K562 (cell line): ENCODE measurements around the gene MRPS24. TPM values are rescaled to one million over a fixed set of nuclear protein-coding genes. Genes with fewer than 3 reads are reported as not detected.

Experiments
- CBX2 ChIP-seq: fragments of 200-600 bp; sonication (generic); IDR thresholded peaks from one replicate; pipeline ENCODE4 v1.6.1; 2012; ENCODE audit warnings: mild to moderate bottlenecking, low read length, inconsistent platforms; ENCODE audit not compliant: insufficient read depth, poor library complexity, severe bottlenecking
- ELF2 ChIP-seq: fragments of 250-450 bp; sonication (Bioruptor Pico); IDR thresholded peaks from 2 replicates; pipeline ENCODE4 v1.5.0; 2021; ENCODE audit warnings: mild to moderate bottlenecking
- ESRRA ChIP-seq: fragments of 450-650 bp; IDR thresholded peaks from 2 replicates; pipeline ENCODE4 v1.6.1; 2014; ENCODE audit warnings: low read depth, mild to moderate bottlenecking, moderate library complexity, borderline replicate concordance
- ETV5 ChIP-seq: sonication (generic); formaldehyde crosslinking; IDR thresholded peaks from 2 replicates; pipeline ENCODE4 v1.4.0; 2020; ENCODE audit warnings: low read depth, mild to moderate bottlenecking, missing genetic modification reagents
- PBX2 ChIP-seq, 2 experiments: IDR thresholded peaks in 1 of 2; conservative IDR thresholded peaks in 1 of 2; 2 replicates each; pipeline ENCODE4 v1.6.1; 2016; ENCODE audit warnings: low read depth in 2 of 2, mild to moderate bottlenecking in 1 of 2, missing compliant biosample characterization in 1 of 2, missing genetic modification characterization in 1 of 2, moderate library complexity in 1 of 2
- RNF2 ChIP-seq: sonication (generic); IDR thresholded peaks from 2 replicates; pipeline ENCODE4 v1.6.1; 2016
- TAF9B ChIP-seq: fragments of 450-650 bp; IDR thresholded peaks from 2 replicates; pipeline ENCODE4 v1.6.1; 2018; ENCODE audit warnings: mild to moderate bottlenecking; ENCODE audit not compliant: partially characterized antibody
- TCF7L2 ChIP-seq: fragments of 150-350 bp; IDR thresholded peaks from 2 replicates; pipeline ENCODE4 v1.6.1; 2016; ENCODE audit warnings: low read depth, mild to moderate bottlenecking, low read length, moderate library complexity
- TEAD2 ChIP-seq: fragments of 450-650 bp; IDR thresholded peaks from 2 replicates; pipeline ENCODE4 v1.6.1; 2016; ENCODE audit warnings: missing genetic modification characterization, control low read depth, missing compliant biosample characterization
- ZNF444 ChIP-seq: fragments of 250-450 bp; sonication (Bioruptor Pico); IDR thresholded peaks from 2 replicates; pipeline ENCODE4 v1.4.0; 2020; ENCODE audit warnings: mild to moderate bottlenecking, moderate library complexity
- polyA plus RNA-seq, 8 experiments: library from polyadenylated mRNA; depleted of rRNA in 4 of 8; stranded (reverse) in 5 of 8; unstranded in 3 of 8; fragments of >200 nt; fragmentation: Nextera tagmentation in 2 of 8; fragmentation: Illumina TruSeq in 1 of 8; extraction: Ambion mirVana in 2 of 8; extraction: Trizol in 1 of 8; gene quantifications; 2 replicates each; pipeline versions ENCODE4 v1.2.1 to v1.2.3, GENCODE V29; 2011 to 2014; ENCODE audit warnings: inconsistent platforms in 1 of 8, missing spikeins in 1 of 8
- total RNA-seq, 7 experiments: library from RNA; depleted of rRNA in 6 of 7; stranded (reverse); fragments of >200 nt in 6 of 7; fragmentation: Illumina TruSeq in 2 of 7; extraction: Trizol in 2 of 7; gene quantifications; 2 replicates each; pipeline versions ENCODE4 v1.2.1 to v1.2.3, GENCODE V29; 2011 to 2021; ENCODE audit warnings: low replicate concordance in 1 of 7
- TF ChIP-seq, protein P1 (sequence below), 2 experiments: fragments of 450-650 bp; conservative IDR thresholded peaks; 2 replicates each; pipeline ENCODE4 v1.6.1; 2017; ENCODE audit warnings: mild to moderate bottlenecking in 2 of 2, moderate library complexity in 2 of 2
- TF ChIP-seq, protein P2 (sequence below), 3 experiments: fragments of 200-800 bp in 1 of 3; sonication (Bioruptor generic) in 1 of 3; sonication (generic) in 1 of 3; formaldehyde crosslinking in 1 of 3; IDR thresholded peaks; 2 replicates each; pipeline versions ENCODE4 v1.6.1 to v1.8.0; 2016 to 2022; ENCODE audit warnings: mild to moderate bottlenecking in 2 of 3, missing compliant biosample characterization in 2 of 3, missing genetic modification characterization in 2 of 3, missing genetic modification reagents in 1 of 3
- TF ChIP-seq, protein P3 (sequence below): sonication (generic); formaldehyde crosslinking; IDR thresholded peaks from 2 replicates; pipeline ENCODE4 v1.8.0; 2023; ENCODE audit warnings: missing genetic modification reagents, mild to moderate bottlenecking, borderline replicate concordance

MRPS24 gene
- total and polyA plus RNA-seq, 9 of the 15 experiments (the other 6 are each of a cell fraction or from before 2014, with no cell fraction given): 51.4 to 214 (median 169) TPM

DNA sequence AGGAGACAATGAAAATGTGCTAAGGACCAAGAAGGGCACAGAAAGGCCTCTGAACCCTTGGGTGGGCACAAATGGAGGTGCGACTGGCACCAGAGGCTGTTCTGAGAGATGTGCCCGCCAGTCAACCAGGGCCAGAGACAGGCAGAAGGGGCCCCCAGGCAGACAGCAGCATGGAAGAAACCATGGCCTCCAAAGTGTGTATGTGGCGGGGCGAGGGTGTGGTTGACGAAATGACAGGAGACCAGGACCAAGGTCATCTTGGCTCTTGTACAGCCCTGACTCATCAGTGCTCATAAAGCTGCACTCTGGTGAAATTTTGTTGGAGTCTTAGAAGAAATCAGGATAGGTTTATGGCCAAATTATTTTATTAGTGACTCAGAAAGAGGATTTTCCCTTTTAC lies 4.0 kb upstream of the MRPS24 start (continued):
- TF ChIP-seq, protein P1, sequence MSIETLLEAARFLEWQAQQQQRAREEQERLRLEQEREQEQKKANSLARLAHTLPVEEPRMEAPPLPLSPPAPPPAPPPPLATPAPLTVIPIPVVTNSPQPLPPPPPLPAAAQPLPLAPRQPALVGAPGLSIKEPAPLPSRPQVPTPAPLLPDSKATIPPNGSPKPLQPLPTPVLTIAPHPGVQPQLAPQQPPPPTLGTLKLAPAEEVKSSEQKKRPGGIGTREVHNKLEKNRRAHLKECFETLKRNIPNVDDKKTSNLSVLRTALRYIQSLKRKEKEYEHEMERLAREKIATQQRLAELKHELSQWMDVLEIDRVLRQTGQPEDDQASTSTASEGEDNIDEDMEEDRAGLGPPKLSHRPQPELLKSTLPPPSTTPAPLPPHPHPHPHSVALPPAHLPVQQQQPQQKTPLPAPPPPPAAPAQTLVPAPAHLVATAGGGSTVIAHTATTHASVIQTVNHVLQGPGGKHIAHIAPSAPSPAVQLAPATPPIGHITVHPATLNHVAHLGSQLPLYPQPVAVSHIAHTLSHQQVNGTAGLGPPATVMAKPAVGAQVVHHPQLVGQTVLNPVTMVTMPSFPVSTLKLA (conservative IDR thresholded peaks at IDR 0.05): no peak; a peak in 1 of 4 replicates
- TF ChIP-seq PBX2 (CRISPR knock-in tag; IDR thresholded peaks at IDR 0.05; ENCODE audit: low read depth) (no peak), PBX2 (tag; conservative IDR thresholded peaks at IDR 0.05; ENCODE audit: low read depth) (peak; percentile 35; the same call in 1 of the 2 replicates), TEAD2 (tag) (no peak), TCF7L2 (no peak), ELF2 (CRISPR knock-in tag) (no peak), ZNF444 (CRISPR knock-in tag) (no peak), CBX2 (no peak), ESRRA (peak; percentile 91), RNF2 (no peak), TAF9B (no peak), ETV5 (no peak)
- TF ChIP-seq, protein P2, sequence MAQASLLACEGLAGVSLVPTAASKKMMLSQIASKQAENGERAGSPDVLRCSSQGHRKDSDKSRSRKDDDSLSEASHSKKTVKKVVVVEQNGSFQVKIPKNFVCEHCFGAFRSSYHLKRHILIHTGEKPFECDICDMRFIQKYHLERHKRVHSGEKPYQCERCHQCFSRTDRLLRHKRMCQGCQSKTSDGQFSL (CRISPR knock-in tag; IDR thresholded peaks at IDR 0.05): no peak
- TF ChIP-seq, protein P2 (tag; IDR thresholded peaks at IDR 0.05): no peak
- TF ChIP-seq, protein P3, sequence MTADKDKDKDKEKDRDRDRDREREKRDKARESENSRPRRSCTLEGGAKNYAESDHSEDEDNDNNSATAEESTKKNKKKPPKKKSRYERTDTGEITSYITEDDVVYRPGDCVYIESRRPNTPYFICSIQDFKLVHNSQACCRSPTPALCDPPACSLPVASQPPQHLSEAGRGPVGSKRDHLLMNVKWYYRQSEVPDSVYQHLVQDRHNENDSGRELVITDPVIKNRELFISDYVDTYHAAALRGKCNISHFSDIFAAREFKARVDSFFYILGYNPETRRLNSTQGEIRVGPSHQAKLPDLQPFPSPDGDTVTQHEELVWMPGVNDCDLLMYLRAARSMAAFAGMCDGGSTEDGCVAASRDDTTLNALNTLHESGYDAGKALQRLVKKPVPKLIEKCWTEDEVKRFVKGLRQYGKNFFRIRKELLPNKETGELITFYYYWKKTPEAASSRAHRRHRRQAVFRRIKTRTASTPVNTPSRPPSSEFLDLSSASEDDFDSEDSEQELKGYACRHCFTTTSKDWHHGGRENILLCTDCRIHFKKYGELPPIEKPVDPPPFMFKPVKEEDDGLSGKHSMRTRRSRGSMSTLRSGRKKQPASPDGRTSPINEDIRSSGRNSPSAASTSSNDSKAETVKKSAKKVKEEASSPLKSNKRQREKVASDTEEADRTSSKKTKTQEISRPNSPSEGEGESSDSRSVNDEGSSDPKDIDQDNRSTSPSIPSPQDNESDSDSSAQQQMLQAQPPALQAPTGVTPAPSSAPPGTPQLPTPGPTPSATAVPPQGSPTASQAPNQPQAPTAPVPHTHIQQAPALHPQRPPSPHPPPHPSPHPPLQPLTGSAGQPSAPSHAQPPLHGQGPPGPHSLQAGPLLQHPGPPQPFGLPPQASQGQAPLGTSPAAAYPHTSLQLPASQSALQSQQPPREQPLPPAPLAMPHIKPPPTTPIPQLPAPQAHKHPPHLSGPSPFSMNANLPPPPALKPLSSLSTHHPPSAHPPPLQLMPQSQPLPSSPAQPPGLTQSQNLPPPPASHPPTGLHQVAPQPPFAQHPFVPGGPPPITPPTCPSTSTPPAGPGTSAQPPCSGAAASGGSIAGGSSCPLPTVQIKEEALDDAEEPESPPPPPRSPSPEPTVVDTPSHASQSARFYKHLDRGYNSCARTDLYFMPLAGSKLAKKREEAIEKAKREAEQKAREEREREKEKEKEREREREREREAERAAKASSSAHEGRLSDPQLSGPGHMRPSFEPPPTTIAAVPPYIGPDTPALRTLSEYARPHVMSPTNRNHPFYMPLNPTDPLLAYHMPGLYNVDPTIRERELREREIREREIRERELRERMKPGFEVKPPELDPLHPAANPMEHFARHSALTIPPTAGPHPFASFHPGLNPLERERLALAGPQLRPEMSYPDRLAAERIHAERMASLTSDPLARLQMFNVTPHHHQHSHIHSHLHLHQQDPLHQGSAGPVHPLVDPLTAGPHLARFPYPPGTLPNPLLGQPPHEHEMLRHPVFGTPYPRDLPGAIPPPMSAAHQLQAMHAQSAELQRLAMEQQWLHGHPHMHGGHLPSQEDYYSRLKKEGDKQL (CRISPR knock-in tag): no peak
